BJ (cell line): ENCODE results near the gene PTGER4. TPM values are rescaled to one million over a fixed set of nuclear protein-coding genes. Genes with fewer than 3 reads are reported as not detected.

Source experiments
- CTCF ChIA-PET: fragments of 350-600 bp; formaldehyde crosslinking; extraction: SDS; loops from one replicate; lab custom pipeline; 2021; ENCODE audit warnings: antibody characterized with exemption, inconsistent platforms; lab: Yijun Ruan, JAX
- POLR2A ChIA-PET: fragments of 300-600 bp; sonication (Branson Sonifier 250); formaldehyde crosslinking; extraction: SDS; loops from one replicate; lab custom pipeline; 2021; ENCODE audit warnings: antibody characterized with exemption; lab: Charles Lee
- DNase-seq: peaks from one replicate; pipeline ENCODE4 v3.0.0-alpha.2; 2011; ENCODE audit warnings: low read depth
- H3K27me3 ChIP-seq: 2 replicates; pipeline ENCODE4 v1.6.0; 2011; ENCODE audit warnings: low read length; ENCODE audit not compliant: control insufficient read depth, insufficient read depth
- H3K36me3 ChIP-seq: 2 replicates; pipeline ENCODE4 v1.5.1; 2011; ENCODE audit warnings: low read length; ENCODE audit not compliant: control insufficient read depth, insufficient read depth
- H3K4me3 ChIP-seq: 2 replicates; pipeline ENCODE4 v1.5.1; 2011; ENCODE audit warnings: low read depth, mild to moderate bottlenecking, control low read depth, low read length
- CTCF ChIP-seq: IDR thresholded peaks from 2 replicates; pipeline ENCODE4 v1.5.1; 2011; ENCODE audit warnings: low read depth, mild to moderate bottlenecking, control low read depth, inconsistent platforms, low read length, moderate library complexity; ENCODE audit not compliant: insufficient read depth
- polyA plus RNA-seq: library from polyadenylated mRNA; depleted of rRNA; stranded (reverse); fragments of >200 nt; gene quantifications from 2 replicates; pipeline ENCODE4 v1.2.3, GENCODE V29; 2011; rRNA removed
- small RNA-seq: library from RNA; depleted of rRNA; stranded (forward); fragments of <200 nt; gene quantifications from one replicate; pipeline ENCODE3, GENCODE V24; 2012; ENCODE audit warnings: low replicate concordance, low read depth; ENCODE audit not compliant: insufficient read length

The PTGER4 gene
- polyA plus RNA-seq, 1 experiment, result 0.44 TPM

GRCh38 chr5:40738502-40738901 is 58.8 kb downstream of the PTGER4 start:
- no peak for DNase-seq
- Histone ChIP-seq H3K27me3 (no peaks in the 10 kb centered on the region), H3K4me3 (no peak overlapping the region), H3K36me3 (0 out of 2 replicates have a peak, but pooled peaks cover 1% of the 10 kb centered on the region)
- ChIA-PET CTCF (interaction anchor here (0.9 to 2.3 kb wide), 3 partner anchors 32 to 1139 kb away, joined by 3 to 7 read pairs (median 4); no protein-coding TSS in a partner anchor), POLR2A (no interaction called here)
- no peak for TF ChIP-seq CTCF

Small RNAs within 50 kb of the gene (small RNA-seq; reads per million reads assigned to genes)
- gene RF00092, result not detected

Other genes with a start within 250 kb of the PTGER4 start
- 2.8 and 7.4 TPM in 2 replicates for gene TTC33, start 76.0 kb downstream of the PTGER4 start, polyA plus RNA-seq
- gene PRKAA1, start 118.5 kb downstream of the PTGER4 start, polyA plus RNA-seq, result 28.9 and 59.8 TPM in 2 replicates
- 1,752 and 4,569 TPM in 2 replicates for gene RPL37, start 155.3 kb downstream of the PTGER4 start, polyA plus RNA-seq
- 0.63 and 0.77 TPM in 2 replicates for gene CARD6, start 161.5 kb downstream of the PTGER4 start, polyA plus RNA-seq
- gene C7, start 229.6 kb downstream of the PTGER4 start, polyA plus RNA-seq, result 0.28 and 0.31 TPM in 2 replicates